Testis (tissue), 2 donors: ENCODE results near the gene NOXRED1.

ENCODE experiments used
- CTCF ChIP-seq, 3 experiments: fragments of 450-650 bp in 2 of 3; fragments of 200-600 bp in 1 of 3; sonication (generic) in 1 of 3; IDR thresholded peaks; one replicate each; pipeline ENCODE4 v1.5.1; 2016 to 2019; ENCODE audit warnings: antibody characterized with exemption in 3 of 3, mild to moderate bottlenecking in 2 of 3, moderate library complexity in 1 of 3
- POLR2A ChIP-seq: fragments of 450-650 bp; IDR thresholded peaks from one replicate; pipeline ENCODE4 v1.6.1; 2017; ENCODE audit warnings: antibody characterized with exemption, mild to moderate bottlenecking, moderate library complexity

DNA sequence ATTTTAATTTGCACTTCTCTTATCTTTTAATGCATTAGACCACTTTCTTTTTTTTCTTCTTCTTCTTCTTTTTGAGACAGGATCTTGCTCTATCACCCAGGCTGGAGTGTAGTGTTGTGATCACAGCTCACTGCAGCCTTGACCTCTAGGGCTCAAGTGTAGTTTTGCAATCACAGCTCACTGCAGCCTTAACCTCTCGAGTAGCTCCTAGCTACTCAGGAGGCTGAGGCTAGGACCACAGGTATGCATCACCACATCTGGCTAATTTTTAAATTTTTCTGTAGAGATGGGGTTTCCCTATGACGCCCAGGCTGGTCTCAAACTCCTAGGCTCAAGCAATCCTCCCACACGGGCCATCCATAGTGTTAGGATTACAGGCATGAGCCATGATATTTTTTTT, 59.2 kb downstream of the NOXRED1 start:
- no peak for TF ChIP-seq CTCF (IDR thresholded peaks at IDR 0.05)
- no peak for TF ChIP-seq POLR2A
